WTC11 (cell line): Measurements from ENCODE around the gene ZNF48.

Source experiments
- ELF4 ChIP-seq: sonication (generic); formaldehyde crosslinking; IDR thresholded peaks from 2 replicates; pipeline ENCODE4 v1.8.1; 2022; ENCODE audit warnings: low read depth, mild to moderate bottlenecking, moderate library complexity, missing genetic modification reagents
- GABPB1 ChIP-seq: sonication (generic); formaldehyde crosslinking; IDR thresholded peaks from 2 replicates; pipeline ENCODE4 v1.8.1; 2023; ENCODE audit warnings: mild to moderate bottlenecking, missing genetic modification reagents
- KAT7 ChIP-seq: sonication (generic); formaldehyde crosslinking; IDR thresholded peaks from 2 replicates; pipeline ENCODE4 v1.8.1; 2023; ENCODE audit warnings: missing genetic modification reagents, mild to moderate bottlenecking, borderline replicate concordance
- NFYB ChIP-seq: sonication (generic); formaldehyde crosslinking; conservative IDR thresholded peaks from 2 replicates; pipeline ENCODE4 v1.8.0; 2022; ENCODE audit warnings: low read depth, missing genetic modification reagents
- NR2C2 ChIP-seq: sonication (generic); formaldehyde crosslinking; IDR thresholded peaks from 2 replicates; pipeline ENCODE4 v1.8.0; 2022; ENCODE audit warnings: mild to moderate bottlenecking, missing genetic modification reagents
- PRRX2 ChIP-seq: fragments of 250-450 bp; sonication (Bioruptor Pico); IDR thresholded peaks from 2 replicates; pipeline ENCODE4 v1.8.0; 2021; ENCODE audit warnings: mild to moderate bottlenecking
- TF ChIP-seq, protein P1 (sequence below): sonication (generic); formaldehyde crosslinking; IDR thresholded peaks from 2 replicates; pipeline ENCODE4 v1.8.1; 2022; ENCODE audit warnings: mild to moderate bottlenecking, moderate library complexity, missing genetic modification reagents
- TF ChIP-seq, protein P2 (sequence below): sonication (generic); formaldehyde crosslinking; conservative IDR thresholded peaks from 2 replicates; pipeline ENCODE4 v1.8.1; 2023; ENCODE audit warnings: mild to moderate bottlenecking, low read depth, missing genetic modification reagents, moderate library complexity
- TF ChIP-seq, protein P3 (sequence below): fragments of 250-450 bp; sonication (Bioruptor Pico); IDR thresholded peaks from 2 replicates; pipeline ENCODE4 v1.9.0; 2021; ENCODE audit warnings: moderate library complexity, mild to moderate bottlenecking, inconsistent platforms, borderline replicate concordance
- TF ChIP-seq, protein P4 (sequence below): fragments of 200-600 bp; IDR thresholded peaks from 2 replicates; pipeline ENCODE4 v1.8.0; 2022; ENCODE audit warnings: antibody characterized with exemption
- TF ChIP-seq, protein P5 (sequence below): fragments of 250-450 bp; sonication (Bioruptor Pico); IDR thresholded peaks from 2 replicates; pipeline ENCODE4 v1.9.0; 2021; ENCODE audit warnings: mild to moderate bottlenecking, borderline replicate concordance
- TF ChIP-seq, protein P6 (sequence below): sonication (generic); formaldehyde crosslinking; IDR thresholded peaks from 2 replicates; pipeline ENCODE4 v1.8.1; 2022; ENCODE audit warnings: low read depth, missing genetic modification reagents, borderline replicate concordance
- TF ChIP-seq, protein P7 (sequence below): sonication (generic); formaldehyde crosslinking; IDR thresholded peaks from 2 replicates; pipeline ENCODE4 v1.8.0; 2023; ENCODE audit warnings: missing genetic modification reagents, mild to moderate bottlenecking, borderline replicate concordance

DNA sequence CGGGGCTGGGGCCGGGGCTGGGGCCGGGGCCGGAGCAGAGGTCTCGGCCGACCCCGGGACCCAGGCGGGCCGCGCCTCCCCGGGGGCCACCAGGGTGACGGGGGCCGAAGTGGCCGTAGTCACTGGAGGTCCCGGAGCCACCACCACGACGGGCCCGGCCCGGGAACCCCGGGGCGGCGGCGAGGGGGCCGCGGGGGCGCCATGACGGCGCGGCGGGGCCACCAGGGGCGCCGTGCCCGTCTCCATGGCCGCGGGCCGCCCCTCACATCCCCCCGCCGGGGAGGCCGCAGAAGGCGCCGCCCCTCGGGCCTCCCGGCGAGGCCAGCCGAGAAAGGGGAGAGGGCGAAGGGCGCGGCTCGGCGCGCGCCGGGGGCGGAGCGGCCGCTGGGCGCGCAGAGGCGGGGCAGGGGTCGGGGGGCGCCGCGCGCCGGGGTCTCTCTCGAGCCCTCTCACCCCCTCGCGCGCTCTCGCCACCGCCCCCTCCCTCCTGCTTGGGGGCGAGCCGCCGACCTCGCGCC, 25.2 kb upstream of the ZNF48 start:
- TF ChIP-seq, protein P1, sequence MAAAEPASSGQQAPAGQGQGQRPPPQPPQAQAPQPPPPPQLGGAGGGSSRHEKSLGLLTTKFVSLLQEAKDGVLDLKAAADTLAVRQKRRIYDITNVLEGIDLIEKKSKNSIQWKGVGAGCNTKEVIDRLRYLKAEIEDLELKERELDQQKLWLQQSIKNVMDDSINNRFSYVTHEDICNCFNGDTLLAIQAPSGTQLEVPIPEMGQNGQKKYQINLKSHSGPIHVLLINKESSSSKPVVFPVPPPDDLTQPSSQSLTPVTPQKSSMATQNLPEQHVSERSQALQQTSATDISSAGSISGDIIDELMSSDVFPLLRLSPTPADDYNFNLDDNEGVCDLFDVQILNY (CRISPR knock-in tag) = no peak
- TF ChIP-seq, protein P2, sequence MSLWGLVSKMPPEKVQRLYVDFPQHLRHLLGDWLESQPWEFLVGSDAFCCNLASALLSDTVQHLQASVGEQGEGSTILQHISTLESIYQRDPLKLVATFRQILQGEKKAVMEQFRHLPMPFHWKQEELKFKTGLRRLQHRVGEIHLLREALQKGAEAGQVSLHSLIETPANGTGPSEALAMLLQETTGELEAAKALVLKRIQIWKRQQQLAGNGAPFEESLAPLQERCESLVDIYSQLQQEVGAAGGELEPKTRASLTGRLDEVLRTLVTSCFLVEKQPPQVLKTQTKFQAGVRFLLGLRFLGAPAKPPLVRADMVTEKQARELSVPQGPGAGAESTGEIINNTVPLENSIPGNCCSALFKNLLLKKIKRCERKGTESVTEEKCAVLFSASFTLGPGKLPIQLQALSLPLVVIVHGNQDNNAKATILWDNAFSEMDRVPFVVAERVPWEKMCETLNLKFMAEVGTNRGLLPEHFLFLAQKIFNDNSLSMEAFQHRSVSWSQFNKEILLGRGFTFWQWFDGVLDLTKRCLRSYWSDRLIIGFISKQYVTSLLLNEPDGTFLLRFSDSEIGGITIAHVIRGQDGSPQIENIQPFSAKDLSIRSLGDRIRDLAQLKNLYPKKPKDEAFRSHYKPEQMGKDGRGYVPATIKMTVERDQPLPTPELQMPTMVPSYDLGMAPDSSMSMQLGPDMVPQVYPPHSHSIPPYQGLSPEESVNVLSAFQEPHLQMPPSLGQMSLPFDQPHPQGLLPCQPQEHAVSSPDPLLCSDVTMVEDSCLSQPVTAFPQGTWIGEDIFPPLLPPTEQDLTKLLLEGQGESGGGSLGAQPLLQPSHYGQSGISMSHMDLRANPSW (CRISPR knock-in tag) = no peak
- TF ChIP-seq, protein P3, sequence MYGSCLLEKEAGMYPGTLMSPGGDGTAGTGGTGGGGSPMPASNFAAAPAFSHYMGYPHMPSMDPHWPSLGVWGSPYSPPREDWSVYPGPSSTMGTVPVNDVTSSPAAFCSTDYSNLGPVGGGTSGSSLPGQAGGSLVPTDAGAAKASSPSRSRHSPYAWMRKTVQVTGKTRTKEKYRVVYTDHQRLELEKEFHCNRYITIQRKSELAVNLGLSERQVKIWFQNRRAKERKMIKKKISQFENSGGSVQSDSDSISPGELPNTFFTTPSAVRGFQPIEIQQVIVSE (CRISPR knock-in tag) = no peak
- TF ChIP-seq, protein P4, sequence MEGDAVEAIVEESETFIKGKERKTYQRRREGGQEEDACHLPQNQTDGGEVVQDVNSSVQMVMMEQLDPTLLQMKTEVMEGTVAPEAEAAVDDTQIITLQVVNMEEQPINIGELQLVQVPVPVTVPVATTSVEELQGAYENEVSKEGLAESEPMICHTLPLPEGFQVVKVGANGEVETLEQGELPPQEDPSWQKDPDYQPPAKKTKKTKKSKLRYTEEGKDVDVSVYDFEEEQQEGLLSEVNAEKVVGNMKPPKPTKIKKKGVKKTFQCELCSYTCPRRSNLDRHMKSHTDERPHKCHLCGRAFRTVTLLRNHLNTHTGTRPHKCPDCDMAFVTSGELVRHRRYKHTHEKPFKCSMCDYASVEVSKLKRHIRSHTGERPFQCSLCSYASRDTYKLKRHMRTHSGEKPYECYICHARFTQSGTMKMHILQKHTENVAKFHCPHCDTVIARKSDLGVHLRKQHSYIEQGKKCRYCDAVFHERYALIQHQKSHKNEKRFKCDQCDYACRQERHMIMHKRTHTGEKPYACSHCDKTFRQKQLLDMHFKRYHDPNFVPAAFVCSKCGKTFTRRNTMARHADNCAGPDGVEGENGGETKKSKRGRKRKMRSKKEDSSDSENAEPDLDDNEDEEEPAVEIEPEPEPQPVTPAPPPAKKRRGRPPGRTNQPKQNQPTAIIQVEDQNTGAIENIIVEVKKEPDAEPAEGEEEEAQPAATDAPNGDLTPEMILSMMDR = no peak
- TF ChIP-seq, protein P5, sequence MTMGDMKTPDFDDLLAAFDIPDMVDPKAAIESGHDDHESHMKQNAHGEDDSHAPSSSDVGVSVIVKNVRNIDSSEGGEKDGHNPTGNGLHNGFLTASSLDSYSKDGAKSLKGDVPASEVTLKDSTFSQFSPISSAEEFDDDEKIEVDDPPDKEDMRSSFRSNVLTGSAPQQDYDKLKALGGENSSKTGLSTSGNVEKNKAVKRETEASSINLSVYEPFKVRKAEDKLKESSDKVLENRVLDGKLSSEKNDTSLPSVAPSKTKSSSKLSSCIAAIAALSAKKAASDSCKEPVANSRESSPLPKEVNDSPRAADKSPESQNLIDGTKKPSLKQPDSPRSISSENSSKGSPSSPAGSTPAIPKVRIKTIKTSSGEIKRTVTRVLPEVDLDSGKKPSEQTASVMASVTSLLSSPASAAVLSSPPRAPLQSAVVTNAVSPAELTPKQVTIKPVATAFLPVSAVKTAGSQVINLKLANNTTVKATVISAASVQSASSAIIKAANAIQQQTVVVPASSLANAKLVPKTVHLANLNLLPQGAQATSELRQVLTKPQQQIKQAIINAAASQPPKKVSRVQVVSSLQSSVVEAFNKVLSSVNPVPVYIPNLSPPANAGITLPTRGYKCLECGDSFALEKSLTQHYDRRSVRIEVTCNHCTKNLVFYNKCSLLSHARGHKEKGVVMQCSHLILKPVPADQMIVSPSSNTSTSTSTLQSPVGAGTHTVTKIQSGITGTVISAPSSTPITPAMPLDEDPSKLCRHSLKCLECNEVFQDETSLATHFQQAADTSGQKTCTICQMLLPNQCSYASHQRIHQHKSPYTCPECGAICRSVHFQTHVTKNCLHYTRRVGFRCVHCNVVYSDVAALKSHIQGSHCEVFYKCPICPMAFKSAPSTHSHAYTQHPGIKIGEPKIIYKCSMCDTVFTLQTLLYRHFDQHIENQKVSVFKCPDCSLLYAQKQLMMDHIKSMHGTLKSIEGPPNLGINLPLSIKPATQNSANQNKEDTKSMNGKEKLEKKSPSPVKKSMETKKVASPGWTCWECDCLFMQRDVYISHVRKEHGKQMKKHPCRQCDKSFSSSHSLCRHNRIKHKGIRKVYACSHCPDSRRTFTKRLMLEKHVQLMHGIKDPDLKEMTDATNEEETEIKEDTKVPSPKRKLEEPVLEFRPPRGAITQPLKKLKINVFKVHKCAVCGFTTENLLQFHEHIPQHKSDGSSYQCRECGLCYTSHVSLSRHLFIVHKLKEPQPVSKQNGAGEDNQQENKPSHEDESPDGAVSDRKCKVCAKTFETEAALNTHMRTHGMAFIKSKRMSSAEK (CRISPR knock-in tag) = no peak
- TF ChIP-seq GABPB1 (CRISPR knock-in tag) (no peak), ELF4 (CRISPR knock-in tag) (no peak), PRRX2 (CRISPR knock-in tag) (no peak), NFYB (CRISPR knock-in tag) (no peak), KAT7 (CRISPR knock-in tag) (no peak), NR2C2 (CRISPR knock-in tag) (no peak)
- TF ChIP-seq, protein P6, sequence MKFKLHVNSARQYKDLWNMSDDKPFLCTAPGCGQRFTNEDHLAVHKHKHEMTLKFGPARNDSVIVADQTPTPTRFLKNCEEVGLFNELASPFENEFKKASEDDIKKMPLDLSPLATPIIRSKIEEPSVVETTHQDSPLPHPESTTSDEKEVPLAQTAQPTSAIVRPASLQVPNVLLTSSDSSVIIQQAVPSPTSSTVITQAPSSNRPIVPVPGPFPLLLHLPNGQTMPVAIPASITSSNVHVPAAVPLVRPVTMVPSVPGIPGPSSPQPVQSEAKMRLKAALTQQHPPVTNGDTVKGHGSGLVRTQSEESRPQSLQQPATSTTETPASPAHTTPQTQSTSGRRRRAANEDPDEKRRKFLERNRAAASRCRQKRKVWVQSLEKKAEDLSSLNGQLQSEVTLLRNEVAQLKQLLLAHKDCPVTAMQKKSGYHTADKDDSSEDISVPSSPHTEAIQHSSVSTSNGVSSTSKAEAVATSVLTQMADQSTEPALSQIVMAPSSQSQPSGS (CRISPR knock-in tag) = no peak
- TF ChIP-seq, protein P7, sequence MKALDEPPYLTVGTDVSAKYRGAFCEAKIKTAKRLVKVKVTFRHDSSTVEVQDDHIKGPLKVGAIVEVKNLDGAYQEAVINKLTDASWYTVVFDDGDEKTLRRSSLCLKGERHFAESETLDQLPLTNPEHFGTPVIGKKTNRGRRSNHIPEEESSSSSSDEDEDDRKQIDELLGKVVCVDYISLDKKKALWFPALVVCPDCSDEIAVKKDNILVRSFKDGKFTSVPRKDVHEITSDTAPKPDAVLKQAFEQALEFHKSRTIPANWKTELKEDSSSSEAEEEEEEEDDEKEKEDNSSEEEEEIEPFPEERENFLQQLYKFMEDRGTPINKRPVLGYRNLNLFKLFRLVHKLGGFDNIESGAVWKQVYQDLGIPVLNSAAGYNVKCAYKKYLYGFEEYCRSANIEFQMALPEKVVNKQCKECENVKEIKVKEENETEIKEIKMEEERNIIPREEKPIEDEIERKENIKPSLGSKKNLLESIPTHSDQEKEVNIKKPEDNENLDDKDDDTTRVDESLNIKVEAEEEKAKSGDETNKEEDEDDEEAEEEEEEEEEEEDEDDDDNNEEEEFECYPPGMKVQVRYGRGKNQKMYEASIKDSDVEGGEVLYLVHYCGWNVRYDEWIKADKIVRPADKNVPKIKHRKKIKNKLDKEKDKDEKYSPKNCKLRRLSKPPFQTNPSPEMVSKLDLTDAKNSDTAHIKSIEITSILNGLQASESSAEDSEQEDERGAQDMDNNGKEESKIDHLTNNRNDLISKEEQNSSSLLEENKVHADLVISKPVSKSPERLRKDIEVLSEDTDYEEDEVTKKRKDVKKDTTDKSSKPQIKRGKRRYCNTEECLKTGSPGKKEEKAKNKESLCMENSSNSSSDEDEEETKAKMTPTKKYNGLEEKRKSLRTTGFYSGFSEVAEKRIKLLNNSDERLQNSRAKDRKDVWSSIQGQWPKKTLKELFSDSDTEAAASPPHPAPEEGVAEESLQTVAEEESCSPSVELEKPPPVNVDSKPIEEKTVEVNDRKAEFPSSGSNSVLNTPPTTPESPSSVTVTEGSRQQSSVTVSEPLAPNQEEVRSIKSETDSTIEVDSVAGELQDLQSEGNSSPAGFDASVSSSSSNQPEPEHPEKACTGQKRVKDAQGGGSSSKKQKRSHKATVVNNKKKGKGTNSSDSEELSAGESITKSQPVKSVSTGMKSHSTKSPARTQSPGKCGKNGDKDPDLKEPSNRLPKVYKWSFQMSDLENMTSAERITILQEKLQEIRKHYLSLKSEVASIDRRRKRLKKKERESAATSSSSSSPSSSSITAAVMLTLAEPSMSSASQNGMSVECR = no peak
